Gastrocnemius medialis (tissue), 4 donors: ENCODE results near the gene DNAH17. TPM values are rescaled to one million over a fixed set of nuclear protein-coding genes. Genes with fewer than 3 reads are reported as not detected.

Experiments
- ATAC-seq, 2 donors: fragments of 150-250 bp; one replicate each; pipeline ENCODE4 v1.9.1; 2016
- DNase-seq, 2 donors: peaks; one replicate each; pipeline ENCODE4 v3.0.0-alpha.2; 2019
- H3K27ac ChIP-seq, 4 donors: fragments of 200-600 bp; sonication (generic); 1 replicate in 1 of 4; 2 replicates in 3 of 4; pipeline ENCODE4 v1.5.1; 2016 to 2018; ENCODE audit warnings: mild to moderate bottlenecking in 2 of 4, moderate library complexity in 1 of 4
- H3K27me3 ChIP-seq, 3 donors: fragments of 200-600 bp; sonication (generic) in 2 of 3; 1 replicate in 1 of 3; 2 replicates in 2 of 3; pipeline versions ENCODE4 v1.5.1 to v1.6.0; 2016 to 2019; ENCODE audit warnings: mild to moderate bottlenecking in 1 of 3, moderate library complexity in 1 of 3
- H3K36me3 ChIP-seq, 2 donors: fragments of 200-600 bp; sonication (generic) in 1 of 2; one replicate each; pipeline ENCODE4 v1.5.1; 2017 to 2018
- H3K4me1 ChIP-seq, 2 donors: fragments of 200-600 bp; sonication (generic) in 1 of 2; one replicate each; pipeline ENCODE4 v1.5.1; 2016 to 2017; ENCODE audit warnings: mild to moderate bottlenecking in 2 of 2
- H3K4me3 ChIP-seq, 4 donors: fragments of 200-600 bp; sonication (generic) in 3 of 4; 1 replicate in 1 of 4; 2 replicates in 3 of 4; pipeline ENCODE4 v1.5.1; 2016 to 2019; ENCODE audit warnings: mild to moderate bottlenecking in 2 of 4
- H3K9me3 ChIP-seq, 3 donors: fragments of 200-600 bp; sonication (generic) in 2 of 3; 1 replicate in 1 of 3; 2 replicates in 2 of 3; pipeline ENCODE4 v1.5.1; 2016 to 2019
- POLR2A ChIP-seq, 2 donors: fragments of 450-650 bp; IDR thresholded peaks; one replicate each; pipeline ENCODE4 v1.6.1; 2017; ENCODE audit warnings: antibody characterized with exemption in 2 of 2, mild to moderate bottlenecking in 2 of 2, moderate library complexity in 2 of 2
- in situ Hi-C, 4 donors: fragments of 200-750 bp; cut with MboI; loops; one replicate each; pipeline versions ENCODE4 v1.15.0 to v1.8.0; 2017; ENCODE audit warnings: low sequenced_read_pairs in 4 of 4
- intact Hi-C: fragments of 100-400 bp; cut with DNase I; formaldehyde crosslinking; loops from one replicate; pipeline ENCODE4 v1.15.1; 2023; ENCODE audit warnings: low total_unique reads
- total RNA-seq, 4 donors: library from RNA; depleted of rRNA; stranded (reverse); fragments of >200 nt; gene quantifications; one replicate each; pipeline versions ENCODE4 v1.1.0 to v1.2.3, GENCODE V29; 2016
- TF ChIP-seq, protein P1 (sequence below), 5 experiments: fragments of 450-650 bp in 3 of 5; fragments of 200-600 bp in 2 of 5; sonication (generic) in 2 of 5; IDR thresholded peaks in 4 of 5; conservative IDR thresholded peaks in 1 of 5; 1 replicate in 4 of 5; 2 replicates in 1 of 5; pipeline ENCODE4 v1.5.1; 2016 to 2019; ENCODE audit warnings: antibody characterized with exemption in 5 of 5, mild to moderate bottlenecking in 3 of 5, moderate library complexity in 3 of 5

The DNAH17 gene
- total RNA-seq, 4 donors from 2014 or later = 0.56 TPM; not detected in 3

DNA sequence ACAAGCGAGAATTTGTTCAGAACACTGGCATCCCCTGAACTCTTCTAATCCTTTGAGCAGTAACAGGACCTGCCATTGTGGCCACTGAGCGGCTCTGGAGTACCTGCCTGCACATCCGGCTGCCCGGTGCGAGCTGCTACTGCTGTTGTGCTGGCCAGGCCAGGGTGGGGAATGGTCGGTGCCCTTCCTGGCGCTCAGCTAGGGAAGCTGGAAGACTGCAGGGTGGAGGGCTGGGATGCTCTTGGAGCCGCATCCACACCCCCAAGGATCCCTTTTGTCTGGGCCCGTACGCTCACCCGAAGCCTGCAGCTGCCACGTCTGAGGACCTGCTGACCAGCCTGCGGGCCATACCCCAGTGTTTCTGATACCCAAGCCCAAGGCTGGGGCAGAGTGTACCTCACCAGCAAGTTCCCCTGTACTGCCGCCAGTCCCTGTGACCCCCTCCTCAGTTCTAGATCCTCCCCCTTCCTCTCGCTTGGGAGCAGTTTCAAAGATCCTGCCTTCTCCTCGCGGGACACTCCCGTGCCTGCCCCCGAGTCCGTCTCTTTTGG, 149.1 kb downstream of the DNAH17 start:
- H3K4me3 ChIP-seq = no peak overlapping the region
- H3K36me3 ChIP-seq = peaks cover 0 to 30% of the 10 kb centered on the region in 2 donors
- no peaks in the 10 kb centered on the region for H3K9me3 ChIP-seq
- DNase-seq (no peak), ATAC-seq (no peak)
- intact Hi-C loops (no loop called here), in situ Hi-C loops (loop anchor here in 3 of 4 donors (10.0 kb wide), 4 partner anchors 53 to 143 kb away; partner anchors contain the start of genes PGS1 (in 1 of the 3) and SOCS3 (in 1 of the 3))
- no peak for TF ChIP-seq POLR2A (IDR thresholded peaks at IDR 0.05)
- TF ChIP-seq, protein P1, sequence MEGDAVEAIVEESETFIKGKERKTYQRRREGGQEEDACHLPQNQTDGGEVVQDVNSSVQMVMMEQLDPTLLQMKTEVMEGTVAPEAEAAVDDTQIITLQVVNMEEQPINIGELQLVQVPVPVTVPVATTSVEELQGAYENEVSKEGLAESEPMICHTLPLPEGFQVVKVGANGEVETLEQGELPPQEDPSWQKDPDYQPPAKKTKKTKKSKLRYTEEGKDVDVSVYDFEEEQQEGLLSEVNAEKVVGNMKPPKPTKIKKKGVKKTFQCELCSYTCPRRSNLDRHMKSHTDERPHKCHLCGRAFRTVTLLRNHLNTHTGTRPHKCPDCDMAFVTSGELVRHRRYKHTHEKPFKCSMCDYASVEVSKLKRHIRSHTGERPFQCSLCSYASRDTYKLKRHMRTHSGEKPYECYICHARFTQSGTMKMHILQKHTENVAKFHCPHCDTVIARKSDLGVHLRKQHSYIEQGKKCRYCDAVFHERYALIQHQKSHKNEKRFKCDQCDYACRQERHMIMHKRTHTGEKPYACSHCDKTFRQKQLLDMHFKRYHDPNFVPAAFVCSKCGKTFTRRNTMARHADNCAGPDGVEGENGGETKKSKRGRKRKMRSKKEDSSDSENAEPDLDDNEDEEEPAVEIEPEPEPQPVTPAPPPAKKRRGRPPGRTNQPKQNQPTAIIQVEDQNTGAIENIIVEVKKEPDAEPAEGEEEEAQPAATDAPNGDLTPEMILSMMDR (IDR thresholded peaks at IDR 0.05 in 4 of 5, conservative IDR thresholded peaks at IDR 0.05 in 1 of 5) = no peak
- H3K27ac ChIP-seq = no peak overlapping the region
- H3K27me3 ChIP-seq = no peaks in the 10 kb centered on the region
- H3K4me1 ChIP-seq = no peaks in the 10 kb centered on the region

DNA sequence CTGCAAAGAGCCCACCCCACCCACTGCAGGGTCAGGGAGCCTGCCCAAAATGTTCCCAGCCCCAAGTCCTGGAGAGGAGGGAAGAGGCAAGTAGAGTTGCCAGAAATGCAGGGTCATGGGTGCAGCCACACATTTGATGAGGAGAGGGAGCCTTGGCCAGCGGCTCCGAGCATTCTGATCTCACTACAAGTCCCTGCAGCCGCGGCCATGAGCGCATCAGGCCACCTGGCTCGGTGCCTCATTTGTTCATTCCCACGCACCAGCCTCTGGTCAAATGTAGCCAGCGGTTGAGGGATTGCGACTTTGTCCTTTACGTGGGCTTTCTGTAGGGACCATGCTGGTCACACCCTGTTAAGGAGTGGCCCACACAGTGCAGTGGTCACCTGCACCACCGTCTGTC, 150.1 kb downstream of the DNAH17 start:
- Histone ChIP-seq H3K36me3 (peaks cover 0 to 30% of the 10 kb centered on the region in 2 donors), H3K27ac (no peak overlapping the region), H3K4me3 (no peak overlapping the region), H3K9me3 (no peaks in the 10 kb centered on the region), H3K4me1 (no peaks in the 10 kb centered on the region), H3K27me3 (no peaks in the 10 kb centered on the region)
- in situ Hi-C loops (loop anchor here in 3 of 4 donors (10.0 kb wide), 4 partner anchors 52 to 142 kb away; partner anchors contain the start of genes PGS1 (in 1 of the 3) and SOCS3 (in 1 of the 3)), intact Hi-C loops (no loop called here)
- DNase-seq = no peak
- ATAC-seq = no peak
- no peak for TF ChIP-seq POLR2A (IDR thresholded peaks at IDR 0.05)
- TF ChIP-seq, protein P1 (IDR thresholded peaks at IDR 0.05 in 4 of 5, conservative IDR thresholded peaks at IDR 0.05 in 1 of 5) = no peak

DNA sequence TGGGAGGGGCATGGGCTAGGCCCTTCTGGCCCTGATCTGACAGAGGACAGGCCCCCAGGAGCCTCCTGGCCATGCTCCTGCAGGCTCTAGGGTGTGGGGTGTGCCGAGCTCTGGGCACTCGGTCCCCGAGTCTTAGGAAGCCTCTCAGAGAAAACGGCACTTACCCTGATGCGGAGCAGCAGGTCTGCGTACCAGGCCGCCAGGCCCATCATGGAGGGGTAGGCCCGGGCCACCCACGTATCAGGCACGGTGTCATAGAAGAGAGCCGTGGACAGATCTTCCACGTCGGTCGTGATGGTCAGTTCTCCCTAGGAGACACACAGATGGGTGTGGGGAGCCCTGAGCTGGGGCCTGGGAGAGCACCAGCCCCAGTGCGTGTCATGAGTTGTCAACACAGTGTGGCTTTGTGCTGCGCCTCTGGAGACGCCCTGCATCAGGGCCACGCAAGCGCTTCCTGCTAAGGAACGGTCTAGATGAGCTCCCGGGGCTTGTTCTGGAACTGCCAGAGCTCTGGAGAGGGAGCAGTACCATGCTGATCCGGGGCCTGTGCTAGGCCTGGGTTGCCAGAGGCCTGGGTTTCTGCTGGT, 150.8 kb downstream of the DNAH17 start:
- peaks cover 0 to 30% of the 10 kb centered on the region in 2 donors for H3K36me3 ChIP-seq
- TF ChIP-seq, protein P1 (IDR thresholded peaks at IDR 0.05 in 4 of 5, conservative IDR thresholded peaks at IDR 0.05 in 1 of 5) = no peak
- TF ChIP-seq POLR2A (IDR thresholded peaks at IDR 0.05) = no peak
- in situ Hi-C loops = loop anchor here in 3 of 4 donors (10.0 kb wide), 4 partner anchors 52 to 142 kb away; partner anchors contain the start of genes PGS1 (in 1 of the 3) and SOCS3 (in 1 of the 3)
- ATAC-seq (no peak), DNase-seq (no peak)
- no peak overlapping the region for H3K27ac ChIP-seq
- no peak overlapping the region for H3K4me3 ChIP-seq
- no peaks in the 10 kb centered on the region for H3K4me1 ChIP-seq
- intact Hi-C loops = no loop called here
- no peaks in the 10 kb centered on the region for H3K27me3 ChIP-seq
- H3K9me3 ChIP-seq = no peaks in the 10 kb centered on the region

DNA sequence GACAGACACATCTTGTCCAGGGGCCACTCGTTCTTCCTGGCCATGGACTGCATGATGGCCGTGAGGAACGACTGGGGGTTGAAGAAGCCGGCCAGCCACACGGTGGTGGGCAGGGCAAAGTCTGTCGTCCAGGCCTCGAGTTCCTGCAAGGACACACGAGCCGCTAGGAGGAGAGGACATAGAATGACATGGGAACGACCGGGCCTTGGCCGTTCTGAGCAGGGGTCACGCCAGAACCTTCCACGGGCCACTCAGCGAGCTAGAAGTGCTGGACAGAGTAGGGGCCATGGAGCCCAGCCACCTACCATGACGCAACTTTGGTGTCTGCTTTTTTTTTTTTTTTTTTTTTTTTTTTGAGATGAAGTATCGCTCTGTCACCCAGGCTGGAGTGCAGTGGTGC, 151.8 kb downstream of the DNAH17 start:
- H3K4me1 ChIP-seq = no peaks in the 10 kb centered on the region
- no peak overlapping the region for H3K4me3 ChIP-seq
- no peaks in the 10 kb centered on the region for H3K9me3 ChIP-seq
- intact Hi-C loops (no loop called here), in situ Hi-C loops (loop anchor here in 3 of 4 donors (10.0 kb wide), 4 partner anchors 51 to 141 kb away; partner anchors contain the start of genes PGS1 (in 1 of the 3) and SOCS3 (in 1 of the 3))
- no peak overlapping the region for H3K27ac ChIP-seq
- ATAC-seq (no peak), DNase-seq (no peak)
- no peak for TF ChIP-seq POLR2A (IDR thresholded peaks at IDR 0.05)
- TF ChIP-seq, protein P1 (IDR thresholded peaks at IDR 0.05 in 4 of 5, conservative IDR thresholded peaks at IDR 0.05 in 1 of 5) = no peak
- no peaks in the 10 kb centered on the region for H3K27me3 ChIP-seq
- peaks cover 0 to 30% of the 10 kb centered on the region in 2 donors for H3K36me3 ChIP-seq
